HS-5 (cell line): ENCODE data around the gene KREMEN2.

ENCODE experiments used
- DNase-seq: peaks from one replicate; pipeline ENCODE4 v3.0.0-alpha.2; 2012; ENCODE audit warnings: low read depth

The KREMEN2 gene

DNA sequence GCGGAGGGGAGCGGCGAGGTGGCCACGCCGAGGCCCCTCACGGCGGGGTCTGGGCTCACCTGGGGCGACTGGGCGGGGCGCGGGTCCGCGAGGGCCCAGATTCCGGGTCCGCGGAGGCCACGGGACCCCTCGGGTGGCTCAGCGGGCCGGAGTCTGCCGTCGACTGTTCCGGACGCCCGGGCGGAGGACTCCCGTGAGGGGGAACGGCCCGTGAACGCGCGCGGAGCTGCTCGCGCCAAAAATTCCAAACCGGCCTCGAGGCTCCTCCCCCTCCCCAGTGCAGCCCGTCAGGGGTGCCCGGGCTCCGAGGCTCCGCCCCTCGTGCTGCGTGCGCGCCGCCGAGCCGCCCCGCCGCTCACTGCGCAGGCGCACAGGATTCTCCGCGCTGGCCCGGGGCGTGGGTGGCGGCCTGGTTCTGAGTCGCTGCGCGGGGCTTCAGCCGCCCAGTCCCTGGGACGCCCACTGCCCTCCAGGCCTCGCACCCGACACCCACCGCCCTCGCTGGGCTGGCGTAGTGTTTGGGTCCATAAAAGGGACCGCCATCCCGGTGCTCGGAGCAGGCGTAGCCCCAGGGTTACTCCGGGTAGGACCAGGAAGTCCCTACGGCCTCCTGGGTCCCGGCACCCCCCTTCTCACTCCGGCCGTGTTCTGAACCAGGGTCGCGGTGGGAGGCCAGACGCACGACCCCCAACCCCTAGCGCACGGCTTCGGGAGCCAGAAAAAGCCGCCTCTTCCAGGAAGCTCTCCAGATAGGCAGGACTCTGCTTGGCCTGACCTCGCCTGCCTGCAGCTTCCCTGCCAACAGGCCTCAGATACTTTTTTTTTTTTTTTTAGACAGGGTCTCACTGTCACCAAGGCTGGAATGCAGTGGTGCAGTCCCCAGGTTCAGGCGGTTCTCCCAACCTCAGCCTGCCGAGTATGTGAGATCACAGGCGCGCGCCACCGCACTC, 16.4 kb downstream of the KREMEN2 start, which contains the start of gene PKMYT1:
PKMYT1 (minus strand) TSS at position 220 of the 950 bp plus-strand sequence. CDS start 789 bp downstream, outside the sequence.
- no peak for DNase-seq

DNA sequence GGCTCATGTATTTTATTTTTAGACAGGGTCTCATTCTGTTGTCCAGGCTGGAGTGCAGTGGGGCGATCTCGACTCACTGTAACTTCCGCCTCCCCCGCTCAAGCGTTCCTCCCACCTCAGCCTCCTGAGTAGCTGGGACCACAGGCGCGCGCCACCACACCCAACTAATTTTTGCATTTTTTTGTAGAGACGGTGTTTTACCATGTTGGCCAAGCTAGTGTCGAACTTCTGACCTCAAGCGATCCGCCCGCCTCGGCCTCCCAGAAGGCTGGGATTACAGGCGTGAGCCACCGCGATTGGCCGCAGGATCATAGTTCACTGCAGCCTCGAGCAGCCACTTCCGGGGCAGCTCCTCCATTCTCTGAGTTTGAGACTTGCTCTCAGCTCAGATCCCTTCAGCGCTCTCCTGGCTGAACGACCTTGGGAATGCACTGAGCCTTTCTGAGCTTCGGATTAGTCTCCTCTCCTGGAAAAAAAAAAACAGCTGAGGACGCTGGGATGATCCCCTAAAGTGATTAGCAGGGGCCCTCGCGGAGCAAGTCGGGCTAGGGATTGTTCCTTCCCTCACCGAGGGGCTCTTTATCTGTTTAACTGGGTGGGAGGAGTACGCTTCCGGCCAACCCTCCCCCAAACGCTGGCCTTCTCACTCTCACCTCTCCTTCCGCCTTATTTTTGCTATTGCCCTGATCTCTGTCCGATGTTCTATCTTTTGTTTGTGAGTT, 17.3 kb downstream of the KREMEN2 start:
- DNase-seq, result no peak

DNA sequence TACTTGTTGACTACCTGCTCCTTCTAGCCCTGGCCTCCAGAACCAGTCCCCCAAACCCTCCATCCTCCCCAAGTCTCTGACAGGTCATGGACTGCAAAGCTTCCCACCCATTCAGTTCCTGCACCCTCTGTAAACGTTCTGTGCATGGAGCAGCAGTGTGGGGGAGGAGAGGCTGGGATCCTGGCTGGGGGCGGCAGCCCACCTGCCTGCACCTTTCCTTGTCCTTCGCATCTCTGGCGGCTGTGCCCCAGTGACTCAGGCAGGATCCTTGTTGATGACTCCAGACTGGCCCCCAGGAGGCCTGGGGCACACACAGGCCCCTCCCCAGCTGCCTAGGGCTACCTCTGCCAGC, 17.8 kb downstream of the KREMEN2 start:
- no peak for DNase-seq

DNA sequence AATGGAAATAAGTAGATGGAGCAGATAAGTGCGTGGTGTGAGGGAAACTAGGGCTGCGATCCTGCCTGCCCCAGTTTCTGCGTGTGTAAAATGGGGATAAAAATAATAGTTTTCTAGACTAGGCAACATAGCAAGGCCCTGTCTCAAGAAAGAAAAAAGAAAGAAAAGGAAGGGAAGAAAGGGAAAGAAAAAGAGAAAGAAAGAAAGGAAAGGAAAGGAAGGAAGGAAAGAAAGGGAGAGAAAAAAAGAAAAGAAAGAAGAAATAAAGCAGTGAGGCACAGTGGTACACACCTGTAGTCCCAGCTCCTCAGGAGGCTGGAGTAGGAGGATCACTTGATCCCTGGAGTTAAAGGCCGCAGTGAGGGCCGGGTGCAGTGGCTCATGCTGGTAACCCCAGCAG, 18.3 kb downstream of the KREMEN2 start:
- no peak for DNase-seq

GRCh38 chr16:2983706-2984136, 19.6 kb downstream of the KREMEN2 start:
- DNase-seq, result no peak

DNA sequence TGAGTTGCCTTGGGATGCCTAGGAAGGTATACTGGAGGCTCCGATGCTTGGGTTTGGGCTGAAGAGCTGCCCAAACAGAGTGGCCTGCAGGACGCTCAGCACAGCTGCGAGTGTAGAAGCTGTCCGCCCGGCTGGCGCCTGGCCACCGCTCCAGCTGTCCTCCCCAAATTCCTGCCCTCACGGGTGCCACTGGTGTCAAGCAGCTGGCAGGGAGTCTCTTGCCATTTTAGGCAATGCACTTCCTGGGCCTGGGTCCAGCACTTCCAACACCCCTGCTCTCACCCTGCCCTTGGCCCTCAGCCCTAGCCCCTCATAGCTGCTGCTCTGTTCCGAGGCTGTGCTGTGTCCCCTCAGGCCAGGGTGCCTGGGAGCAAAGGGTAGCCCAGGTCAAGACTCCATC, 21.4 kb downstream of the KREMEN2 start:
- no peak for DNase-seq

DNA sequence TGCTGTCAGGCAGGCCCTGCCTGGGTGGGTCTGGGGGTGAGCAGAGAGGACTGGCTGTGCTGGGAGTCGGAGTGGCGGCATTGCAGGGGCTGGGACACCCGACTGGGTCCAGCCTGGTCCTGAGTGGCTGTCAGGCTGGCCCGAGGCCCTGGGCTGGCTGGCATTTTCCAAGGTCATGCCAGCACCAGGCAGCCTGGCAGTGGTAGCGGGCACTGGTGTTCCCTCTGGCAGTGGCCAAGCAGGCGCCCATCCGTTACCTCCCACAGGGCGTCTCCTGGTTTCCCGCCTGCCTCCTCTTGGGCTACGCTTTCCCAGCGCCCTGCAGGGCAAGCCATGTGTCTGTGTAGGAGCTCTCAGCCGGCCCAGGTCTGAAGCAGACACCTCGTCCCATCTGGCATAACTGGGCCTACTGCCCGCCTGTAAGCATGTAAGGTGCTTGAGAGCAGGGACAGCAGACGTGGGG, 21.8 kb downstream of the KREMEN2 start:
- no peak for DNase-seq

DNA sequence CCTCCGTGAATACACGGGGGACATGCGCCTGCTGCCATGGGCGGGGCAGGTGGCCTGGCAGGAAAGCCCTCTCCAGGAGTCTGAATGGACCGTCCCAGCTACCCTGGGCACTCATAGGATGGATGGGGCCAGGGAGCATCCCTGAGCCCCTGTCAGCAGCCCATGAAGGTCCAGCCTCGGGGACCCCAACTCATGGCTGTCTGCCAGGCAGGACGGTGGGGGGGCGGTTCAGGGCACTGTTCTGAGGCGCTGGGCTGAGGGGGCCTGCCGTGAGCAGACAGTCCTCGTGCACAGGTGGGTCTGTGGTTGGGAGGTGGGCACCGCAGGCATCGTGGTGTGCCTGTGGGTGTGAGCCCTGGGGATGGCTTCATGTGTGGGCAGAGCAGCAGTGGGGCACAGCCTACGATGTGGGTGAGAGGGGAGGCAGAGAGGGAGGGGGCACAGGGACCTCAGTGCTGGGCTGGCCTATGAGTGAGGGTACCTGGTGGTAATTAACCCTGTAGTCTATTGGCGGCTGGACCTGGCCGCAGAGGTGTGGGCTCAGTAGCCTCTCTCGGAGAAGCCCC, 22.6 kb downstream of the KREMEN2 start:
- DNase-seq, result no peak

DNA sequence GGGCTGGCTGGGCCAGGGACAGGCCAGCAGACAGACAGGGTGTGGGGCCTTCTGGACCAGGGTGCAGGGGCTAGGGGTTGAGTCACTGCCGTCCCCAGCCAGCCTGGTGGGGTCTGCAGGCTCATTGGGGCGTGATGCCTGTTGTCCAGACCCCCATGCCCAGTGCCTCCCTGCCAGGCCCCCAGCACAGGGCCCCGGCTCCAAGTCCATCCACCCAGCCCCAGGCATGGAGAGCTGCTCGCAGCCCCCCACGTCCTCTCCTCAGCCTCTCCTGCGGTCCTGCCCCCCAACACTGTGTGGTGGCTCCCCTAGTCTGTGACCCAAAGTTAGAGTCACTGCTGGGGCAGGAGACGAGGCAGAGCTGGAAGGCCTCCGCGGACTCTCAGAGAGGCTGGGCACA, 23.2 kb downstream of the KREMEN2 start:
- DNase-seq, result no peak

DNA sequence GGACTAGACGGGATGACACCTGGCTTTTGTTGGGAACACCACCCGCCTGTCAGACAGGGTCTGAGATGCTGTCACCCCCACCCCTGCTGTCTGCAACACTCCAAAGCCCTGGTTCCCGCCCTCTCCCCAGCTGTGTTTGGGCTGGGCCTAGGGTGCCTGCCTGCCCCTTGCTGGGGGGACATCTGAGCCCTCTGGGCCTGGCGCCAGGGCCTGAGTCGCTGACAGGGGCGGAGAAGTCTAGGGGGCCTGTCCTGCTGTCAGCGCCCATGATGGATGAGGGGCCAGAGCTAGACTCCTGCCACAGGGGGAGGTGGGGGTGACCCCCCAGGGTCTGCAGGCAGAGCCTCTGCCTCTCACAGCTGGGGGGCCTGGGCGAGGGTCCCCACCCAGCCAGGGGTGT, 23.8 kb downstream of the KREMEN2 start:
- DNase-seq, result no peak

GRCh38 chr16:2988590-2989099, 24.6 kb downstream of the KREMEN2 start:
- no peak for DNase-seq

DNA sequence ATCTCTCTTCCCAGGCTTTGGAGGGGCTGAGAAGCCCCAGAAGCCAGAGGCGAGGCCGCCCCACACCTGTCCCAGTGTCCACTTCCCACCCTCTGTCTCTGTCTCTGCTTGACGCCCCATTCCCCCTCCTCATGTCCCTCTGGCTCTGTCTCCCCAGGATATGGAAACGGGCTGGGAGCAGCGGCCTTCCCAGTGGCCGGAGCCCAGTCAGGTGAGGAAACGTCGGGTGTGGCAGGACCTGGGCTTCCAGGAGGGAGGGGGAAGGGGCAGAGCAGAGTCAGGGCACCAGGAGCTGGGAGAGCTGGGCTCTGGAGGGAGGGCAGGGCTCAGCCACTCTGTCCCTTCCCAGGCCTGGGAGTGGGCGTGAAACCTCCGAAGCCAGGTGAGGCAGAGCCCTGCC, 26.8 kb downstream of the KREMEN2 start:
- DNase-seq, result no peak

DNA sequence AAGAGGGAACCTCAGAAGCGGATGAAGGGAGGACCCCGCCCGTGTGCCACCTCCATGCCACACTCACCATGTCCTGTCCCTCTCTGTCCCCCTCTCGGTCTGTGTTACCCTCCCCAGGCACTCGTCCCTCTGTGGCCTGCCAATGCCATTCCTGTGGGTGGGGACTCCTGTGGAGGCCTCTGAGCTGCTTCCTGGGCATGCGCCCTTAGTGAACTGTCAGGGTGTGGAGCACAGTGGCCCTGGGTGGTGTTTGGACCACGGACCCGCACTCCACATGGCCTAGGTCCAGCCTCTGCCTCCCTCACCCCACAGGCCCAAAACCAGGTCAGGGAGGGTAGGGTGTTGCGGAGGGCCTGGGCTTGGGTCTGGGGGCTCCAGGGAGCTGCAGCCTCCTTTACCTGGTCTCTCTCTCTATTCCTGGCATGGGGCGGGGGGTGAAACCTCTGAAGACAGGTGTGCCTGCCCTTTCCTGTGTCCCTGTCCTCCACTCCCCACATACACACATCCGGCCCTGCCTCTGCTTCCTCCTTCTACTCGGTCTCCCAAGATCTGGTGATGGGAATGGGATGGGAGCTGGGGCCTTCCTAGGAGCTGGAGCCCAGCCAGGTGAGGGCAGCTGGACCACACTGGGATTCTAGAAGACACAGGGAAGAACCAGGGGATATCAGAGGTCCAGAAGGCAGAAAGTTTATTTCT, 27.6 kb downstream of the KREMEN2 start:
- DNase-seq, result no peak

- no peak for DNase-seq
Measured at GRCh38 chr16:2992383-2993081, 28.5 kb downstream of the KREMEN2 start.

GRCh38 chr16:2996298-2996697, 32.2 kb downstream of the KREMEN2 start:
- DNase-seq, result no peak

DNA sequence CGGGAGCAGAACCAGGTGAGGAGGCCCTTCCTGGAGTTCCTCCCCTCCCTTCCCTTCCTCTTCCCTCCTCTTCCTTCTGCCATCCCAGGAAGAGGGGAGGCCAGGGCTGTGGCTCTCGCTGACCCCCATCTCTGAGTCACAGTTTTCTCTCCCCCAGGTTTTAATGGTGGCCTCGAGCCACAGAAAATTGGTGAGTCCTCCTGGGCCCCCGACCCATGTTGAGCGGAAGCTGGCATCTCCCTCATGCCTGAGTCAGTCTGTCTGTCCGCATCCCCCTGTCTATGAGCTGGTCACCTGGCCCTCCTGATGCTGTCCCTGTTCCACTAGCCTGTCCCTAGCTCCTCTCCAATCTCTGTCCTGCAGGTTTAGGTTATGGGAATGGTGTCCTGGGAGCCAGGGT, 35.9 kb downstream of the KREMEN2 start:
- DNase-seq, result no peak

- no peak for DNase-seq
Measured at GRCh38 chr16:3000540-3000939, 36.5 kb downstream of the KREMEN2 start.

DNA sequence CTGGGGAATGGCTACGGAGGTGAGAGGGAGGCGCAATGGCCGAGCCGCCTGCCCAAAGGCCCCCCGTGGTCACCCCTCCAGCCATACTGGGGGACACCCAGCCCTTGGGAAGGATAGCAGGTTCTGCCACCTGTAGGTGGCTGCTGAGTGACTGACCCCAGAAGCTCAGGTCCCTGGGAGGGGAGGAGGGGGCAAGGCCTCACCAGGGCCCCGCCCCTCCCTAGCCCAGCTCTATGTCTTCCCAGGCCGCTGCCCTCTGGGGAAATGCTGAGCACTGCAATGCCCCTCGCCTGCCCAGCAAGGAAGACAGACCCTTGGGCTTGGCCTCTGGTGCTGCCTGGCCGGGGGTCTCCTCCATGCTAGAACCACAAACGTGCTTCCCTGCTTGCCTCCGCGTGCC, 37.2 kb downstream of the KREMEN2 start:
- no peak for DNase-seq

DNA sequence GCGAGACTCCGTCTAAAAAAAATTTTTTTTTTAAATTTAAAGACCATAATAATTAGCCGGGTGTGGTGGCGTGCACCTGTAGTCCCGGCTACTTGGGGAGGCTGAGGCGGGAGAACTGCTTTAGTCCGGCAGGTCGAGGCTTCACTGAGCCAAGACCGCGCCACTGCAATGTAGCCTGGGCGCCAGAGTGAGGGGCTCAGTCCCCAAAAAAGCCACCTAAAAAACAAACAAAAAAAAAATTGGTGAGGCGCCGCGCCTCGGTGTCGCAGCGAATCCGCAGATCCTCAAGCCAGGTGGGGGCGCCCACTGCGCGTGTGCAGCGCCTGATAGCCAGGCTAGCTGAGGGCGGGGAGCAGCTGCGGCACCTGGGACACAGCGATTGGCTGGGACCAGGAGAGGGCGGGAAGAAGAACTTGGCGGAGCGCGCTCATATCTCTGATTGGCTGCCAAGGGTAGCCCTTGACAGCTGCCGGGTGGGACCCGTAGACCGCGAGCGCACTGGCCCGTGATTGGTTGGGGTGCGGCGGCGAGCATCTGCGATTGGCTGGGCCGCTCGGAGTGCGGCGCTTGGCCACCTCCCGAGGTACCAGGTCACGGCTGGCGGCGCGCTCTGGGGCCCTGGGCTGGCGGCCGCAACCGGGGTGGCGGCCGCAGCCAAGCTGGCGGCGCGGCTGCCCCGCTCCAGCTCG, 39.7 kb downstream of the KREMEN2 start:
- DNase-seq, result peak; percentile 88

GRCh38 chr16:3004319-3004718, 40.2 kb downstream of the KREMEN2 start:
- DNase-seq, result no peak
